ENCODE data around the gene TUT7.

TUT7 gene

DNA sequence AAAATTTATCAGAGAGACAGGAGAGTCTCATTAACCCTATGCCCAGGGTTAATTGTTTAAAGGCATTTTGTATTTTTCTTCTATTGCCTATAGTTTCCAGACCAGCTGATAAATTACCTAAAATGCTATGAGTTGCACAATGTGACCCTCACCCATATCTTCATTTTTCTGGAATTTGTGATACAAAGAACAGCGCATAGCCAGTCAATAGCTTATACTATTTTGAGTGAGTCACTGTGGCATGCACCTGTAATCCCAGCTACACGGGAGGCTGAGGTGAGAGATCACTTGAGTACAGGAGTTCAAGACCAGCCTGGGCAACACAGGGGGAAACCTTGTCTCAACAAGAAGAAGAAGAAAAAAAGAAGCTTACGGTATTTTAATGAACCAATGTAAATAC, 97.6 kb downstream of the TUT7 start:
- no peak overlapping the region for H3K4me3 ChIP-seq (ENCODE audit: low read depth, low read length)
- ChIA-PET POLR2A (interaction anchor here (1.6 kb wide), 1 partner anchor 26 kb away, joined by 7 read pairs; the partner anchor contains the start of gene ISCA1), CTCF (interaction anchor here (0.6 to 3.3 kb wide), 4 partner anchors 9 to 326 kb away, joined by 3 to 10 read pairs (median 4); no protein-coding TSS in a partner anchor)
- peaks cover 0 to 2% of the 10 kb centered on the region in 2 experiments; a peak in 1 of 3 replicates for H3K36me3 ChIP-seq (ENCODE audit: control insufficient read depth in 2 of 2, insufficient read depth in 1 of 2, low read length in 2 of 2)
- no peaks in the 10 kb centered on the region for H3K4me1 ChIP-seq (ENCODE audit: control insufficient read depth, insufficient read depth, low read length)
- H3K9me3 ChIP-seq (ENCODE audit: control insufficient read depth, insufficient read depth, low read depth, low read length), result no peaks in the 10 kb centered on the region
- TF ChIP-seq GLIS2 (tag by site-specific recombination; IDR thresholded peaks at IDR 0.05) (no peak), YY2 (tag by site-specific recombination; IDR thresholded peaks at IDR 0.05) (no peak), ZNF223 (tag by site-specific recombination; IDR thresholded peaks at IDR 0.05) (no peak), ZNF571 (tag by site-specific recombination; IDR thresholded peaks at IDR 0.05) (no peak), ZNF248 (tag by site-specific recombination; IDR thresholded peaks at IDR 0.05) (no peak), SP7 (tag by site-specific recombination; IDR thresholded peaks at IDR 0.05) (no peak), ZBTB8A (tag by site-specific recombination; IDR thresholded peaks at IDR 0.05) (no peak), ZNF514 (tag by site-specific recombination; IDR thresholded peaks at IDR 0.05) (no peak)
- TF ChIP-seq, protein P1, sequence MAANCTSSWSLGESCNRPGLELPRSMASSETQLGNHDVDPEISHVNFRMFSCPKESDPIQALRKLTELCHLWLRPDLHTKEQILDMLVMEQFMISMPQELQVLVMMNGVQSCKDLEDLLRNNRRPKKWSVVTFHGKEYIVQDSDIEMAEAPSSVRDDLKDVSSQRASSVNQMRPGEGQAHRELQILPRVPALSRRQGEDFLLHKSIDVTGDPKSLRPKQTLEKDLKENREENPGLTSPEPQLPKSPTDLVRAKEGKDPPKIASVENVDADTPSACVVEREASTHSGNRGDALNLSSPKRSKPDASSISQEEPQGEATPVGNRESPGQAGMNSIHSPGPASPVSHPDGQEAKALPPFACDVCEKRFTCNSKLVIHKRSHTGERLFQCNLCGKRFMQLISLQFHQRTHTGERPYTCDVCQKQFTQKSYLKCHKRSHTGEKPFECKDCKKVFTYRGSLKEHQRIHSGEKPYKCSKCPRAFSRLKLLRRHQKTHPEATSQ (tag by site-specific recombination; IDR thresholded peaks at IDR 0.05), result no peak
- TF ChIP-seq, protein P2, sequence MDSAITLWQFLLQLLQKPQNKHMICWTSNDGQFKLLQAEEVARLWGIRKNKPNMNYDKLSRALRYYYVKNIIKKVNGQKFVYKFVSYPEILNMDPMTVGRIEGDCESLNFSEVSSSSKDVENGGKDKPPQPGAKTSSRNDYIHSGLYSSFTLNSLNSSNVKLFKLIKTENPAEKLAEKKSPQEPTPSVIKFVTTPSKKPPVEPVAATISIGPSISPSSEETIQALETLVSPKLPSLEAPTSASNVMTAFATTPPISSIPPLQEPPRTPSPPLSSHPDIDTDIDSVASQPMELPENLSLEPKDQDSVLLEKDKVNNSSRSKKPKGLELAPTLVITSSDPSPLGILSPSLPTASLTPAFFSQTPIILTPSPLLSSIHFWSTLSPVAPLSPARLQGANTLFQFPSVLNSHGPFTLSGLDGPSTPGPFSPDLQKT (IDR thresholded peaks at IDR 0.05; ENCODE audit: borderline replicate concordance, low read depth, low read length), result no peak
- no peak overlapping the region for H3K27ac ChIP-seq (ENCODE audit: extremely low read depth, low read depth, low read length)

DNA sequence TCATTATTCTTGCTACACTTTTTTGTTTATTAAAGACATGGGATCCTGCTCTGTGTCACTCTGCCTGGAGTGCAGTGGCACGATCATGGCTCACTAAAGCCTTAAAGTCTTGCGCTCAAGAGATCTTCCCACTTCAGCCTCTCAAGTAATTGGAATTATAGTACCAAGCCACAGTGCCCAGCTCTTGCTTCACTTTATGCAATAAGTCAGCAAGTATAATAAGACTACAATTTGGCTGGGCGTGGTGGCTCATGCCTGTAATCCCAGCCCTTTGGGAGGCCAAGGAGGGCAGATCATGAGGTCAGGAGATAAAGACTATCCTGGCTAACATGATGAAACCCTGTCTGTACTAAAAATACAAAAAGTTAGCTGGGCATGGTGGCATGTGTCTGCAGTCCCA, 100.6 kb downstream of the TUT7 start:
- CTCF ChIA-PET, result interaction anchor here (0.6 to 0.8 kb wide), 2 partner anchors 1133 to 1993 kb away, joined by 3 read pairs; no protein-coding TSS in a partner anchor
- POLR2A ChIA-PET, result interaction anchor here (0.7 kb wide), 1 partner anchor 51 kb away, joined by 3 read pairs; no protein-coding TSS in a partner anchor
- Histone ChIP-seq H3K9me3 (ENCODE audit: control insufficient read depth, insufficient read depth, low read depth, low read length) (no peaks in the 10 kb centered on the region), H3K4me1 (ENCODE audit: control insufficient read depth, insufficient read depth, low read length) (no peaks in the 10 kb centered on the region), H3K27ac (ENCODE audit: extremely low read depth, low read depth, low read length) (no peak overlapping the region), H3K36me3 (ENCODE audit: control insufficient read depth in 2 of 2, insufficient read depth in 1 of 2, low read length in 2 of 2) (no peaks in the 10 kb centered on the region), H3K4me3 (ENCODE audit: low read depth, low read length) (no peak overlapping the region)
- TF ChIP-seq ZNF623 (tag by site-specific recombination; IDR thresholded peaks at IDR 0.05) (no peak), ZNF626 (tag by site-specific recombination; IDR thresholded peaks at IDR 0.05) (no peak), SP3 (tag by site-specific recombination; IDR thresholded peaks at IDR 0.05) (no peak), ZNF843 (tag by site-specific recombination; IDR thresholded peaks at IDR 0.05) (no peak), ZNF114 (tag by site-specific recombination; IDR thresholded peaks at IDR 0.05) (no peak)

DNA sequence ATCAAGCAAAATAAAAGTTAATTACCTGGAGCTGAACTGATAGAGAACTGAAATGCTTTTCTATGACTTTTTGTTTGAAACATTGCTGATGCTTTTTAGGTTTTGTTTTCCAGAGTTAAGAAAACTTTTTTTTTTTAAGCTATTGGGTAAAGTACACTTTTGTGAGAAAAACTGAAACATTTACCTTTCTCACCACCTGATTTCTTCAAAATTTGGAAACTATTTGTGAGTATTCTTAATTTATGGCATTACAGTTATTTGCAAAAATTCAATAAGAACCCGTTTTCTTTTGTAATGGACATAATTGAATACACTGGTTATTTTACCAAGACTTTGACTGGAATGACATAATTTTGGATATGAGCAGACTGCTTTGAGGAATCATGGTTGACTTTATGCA, 101.3 kb downstream of the TUT7 start:
- no peak for TF ChIP-seq REPIN1 (tag by site-specific recombination; IDR thresholded peaks at IDR 0.05; ENCODE audit: low read depth)
- TF ChIP-seq ZNF521 (tag by site-specific recombination; IDR thresholded peaks at IDR 0.05), result no peak
- TF ChIP-seq, protein P3, sequence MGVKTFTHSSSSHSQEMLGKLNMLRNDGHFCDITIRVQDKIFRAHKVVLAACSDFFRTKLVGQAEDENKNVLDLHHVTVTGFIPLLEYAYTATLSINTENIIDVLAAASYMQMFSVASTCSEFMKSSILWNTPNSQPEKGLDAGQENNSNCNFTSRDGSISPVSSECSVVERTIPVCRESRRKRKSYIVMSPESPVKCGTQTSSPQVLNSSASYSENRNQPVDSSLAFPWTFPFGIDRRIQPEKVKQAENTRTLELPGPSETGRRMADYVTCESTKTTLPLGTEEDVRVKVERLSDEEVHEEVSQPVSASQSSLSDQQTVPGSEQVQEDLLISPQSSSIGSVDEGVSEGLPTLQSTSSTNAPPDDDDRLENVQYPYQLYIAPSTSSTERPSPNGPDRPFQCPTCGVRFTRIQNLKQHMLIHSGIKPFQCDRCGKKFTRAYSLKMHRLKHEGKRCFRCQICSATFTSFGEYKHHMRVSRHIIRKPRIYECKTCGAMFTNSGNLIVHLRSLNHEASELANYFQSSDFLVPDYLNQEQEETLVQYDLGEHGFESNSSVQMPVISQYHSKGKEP (tag by site-specific recombination; IDR thresholded peaks at IDR 0.05), result no peak
- TF ChIP-seq SETDB1 (IDR thresholded peaks at IDR 0.05; ENCODE audit: insufficient read length, low read length), result peak; percentile 96
- no peak for TF ChIP-seq GFI1B (tag by site-specific recombination; IDR thresholded peaks at IDR 0.05)
- no peak for TF ChIP-seq ZNF426 (tag by site-specific recombination; IDR thresholded peaks at IDR 0.05)
- TF ChIP-seq KLF7 (tag by site-specific recombination; IDR thresholded peaks at IDR 0.05; ENCODE audit: borderline replicate concordance), result no peak
- ChIA-PET POLR2A (no interaction called here), CTCF (no interaction called here)
- Histone ChIP-seq H3K36me3 (ENCODE audit: control insufficient read depth in 2 of 2, insufficient read depth in 1 of 2, low read length in 2 of 2) (no peaks in the 10 kb centered on the region), H3K27ac (ENCODE audit: extremely low read depth, low read depth, low read length) (no peak overlapping the region), H3K9me3 (ENCODE audit: control insufficient read depth, insufficient read depth, low read depth, low read length) (no peaks in the 10 kb centered on the region), H3K4me3 (ENCODE audit: low read depth, low read length) (no peak overlapping the region), H3K4me1 (ENCODE audit: control insufficient read depth, insufficient read depth, low read length) (no peaks in the 10 kb centered on the region)
